Subcutaneous adipose tissue (tissue), 4 donors: Measurements from ENCODE around the gene CYP2C18. TPM values are rescaled to one million over a fixed set of nuclear protein-coding genes. Genes with fewer than 3 reads are reported as not detected.

Experiments used
- total RNA-seq, 4 donors: library from RNA; depleted of rRNA; stranded (reverse); fragments of >200 nt; gene quantifications; one replicate each; pipeline ENCODE4 v1.1.0, GENCODE V29; 2016
- TF ChIP-seq, protein P1 (sequence below): fragments of 450-650 bp; IDR thresholded peaks from one replicate; pipeline ENCODE4 v1.5.1; 2016; ENCODE audit warnings: low read depth, mild to moderate bottlenecking, control low read depth, antibody characterized with exemption, moderate library complexity

The CYP2C18 gene
- not detected for total RNA-seq

GRCh38 chr10:94683214-94684054 is at the start of gene CYP2C18:
Gene CYP2C18, plus strand, starts transcription at chr10:94683729. Its CDS starts 91 bp downstream, at chr10:94683820.
- TF ChIP-seq, protein P1, sequence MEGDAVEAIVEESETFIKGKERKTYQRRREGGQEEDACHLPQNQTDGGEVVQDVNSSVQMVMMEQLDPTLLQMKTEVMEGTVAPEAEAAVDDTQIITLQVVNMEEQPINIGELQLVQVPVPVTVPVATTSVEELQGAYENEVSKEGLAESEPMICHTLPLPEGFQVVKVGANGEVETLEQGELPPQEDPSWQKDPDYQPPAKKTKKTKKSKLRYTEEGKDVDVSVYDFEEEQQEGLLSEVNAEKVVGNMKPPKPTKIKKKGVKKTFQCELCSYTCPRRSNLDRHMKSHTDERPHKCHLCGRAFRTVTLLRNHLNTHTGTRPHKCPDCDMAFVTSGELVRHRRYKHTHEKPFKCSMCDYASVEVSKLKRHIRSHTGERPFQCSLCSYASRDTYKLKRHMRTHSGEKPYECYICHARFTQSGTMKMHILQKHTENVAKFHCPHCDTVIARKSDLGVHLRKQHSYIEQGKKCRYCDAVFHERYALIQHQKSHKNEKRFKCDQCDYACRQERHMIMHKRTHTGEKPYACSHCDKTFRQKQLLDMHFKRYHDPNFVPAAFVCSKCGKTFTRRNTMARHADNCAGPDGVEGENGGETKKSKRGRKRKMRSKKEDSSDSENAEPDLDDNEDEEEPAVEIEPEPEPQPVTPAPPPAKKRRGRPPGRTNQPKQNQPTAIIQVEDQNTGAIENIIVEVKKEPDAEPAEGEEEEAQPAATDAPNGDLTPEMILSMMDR, result no peak

DNA sequence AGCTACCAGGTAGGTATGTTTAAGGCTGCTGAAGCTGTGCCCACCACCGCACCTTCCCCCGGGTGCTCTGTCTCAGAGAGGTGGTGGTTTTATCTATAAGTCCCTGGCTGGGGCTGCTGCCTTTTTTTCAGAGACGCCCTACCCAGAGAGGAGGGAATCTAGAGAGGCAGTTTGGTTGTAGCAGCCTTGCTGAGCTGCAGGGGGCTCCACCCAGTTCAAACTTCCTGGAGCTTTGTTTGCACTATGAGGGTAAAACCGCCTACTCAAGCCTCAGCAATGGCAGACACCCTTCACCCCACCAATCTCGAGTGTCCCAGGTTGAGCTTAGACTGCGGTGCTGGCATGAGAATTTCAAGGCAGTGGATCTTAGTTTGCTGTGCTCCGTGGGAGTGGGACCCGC is 43.6 kb upstream of the CYP2C18 start:
- TF ChIP-seq, protein P1, result no peak

GRCh38 chr10:94640562-94640961 is 43.0 kb upstream of the CYP2C18 start:
- TF ChIP-seq, protein P1, result no peak

- TF ChIP-seq, protein P1, result no peak
Observed at GRCh38 chr10:94641480-94641879, 42.0 kb upstream of the CYP2C18 start.

DNA sequence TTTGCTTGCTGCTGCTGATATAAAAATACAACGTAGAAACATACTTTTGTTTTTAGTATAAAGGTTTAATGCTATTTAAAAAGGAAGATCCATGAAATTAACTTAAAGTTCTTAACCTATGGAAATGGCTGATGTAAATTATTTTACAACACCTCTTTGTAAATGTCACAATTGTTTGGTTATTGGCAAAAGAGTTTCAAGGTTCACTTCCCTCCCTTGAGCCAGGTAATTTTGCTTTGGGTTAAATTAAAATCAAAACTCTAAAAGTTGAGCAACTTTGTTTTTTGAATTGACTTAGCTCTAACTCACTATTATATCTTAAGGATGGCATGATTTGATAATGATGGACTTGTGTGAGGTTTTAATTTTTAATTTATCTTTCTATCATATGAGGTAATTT is 39.2 kb upstream of the CYP2C18 start:
- TF ChIP-seq, protein P1, result no peak

DNA sequence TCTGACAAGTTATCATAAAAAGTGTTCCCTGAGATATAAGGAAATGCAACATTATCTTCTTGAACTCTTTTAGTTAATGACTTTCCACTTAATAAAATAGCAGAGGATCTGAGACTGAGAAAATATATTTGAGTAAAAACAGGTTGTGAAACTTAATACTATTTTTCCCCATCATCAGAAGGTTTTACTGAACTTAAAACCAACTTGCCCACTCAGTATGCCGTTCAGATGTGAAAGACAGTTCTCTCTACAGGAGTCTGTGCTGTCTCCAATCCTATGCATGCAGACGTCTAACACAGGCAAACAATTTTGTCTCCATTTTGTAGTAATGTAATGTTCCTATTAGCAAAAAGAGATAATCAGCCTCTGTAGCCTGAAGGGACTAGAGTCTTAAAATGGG is 38.2 kb upstream of the CYP2C18 start:
- TF ChIP-seq, protein P1, result no peak

- TF ChIP-seq, protein P1, result no peak
Observed at GRCh38 chr10:94666391-94667102, 17.0 kb upstream of the CYP2C18 start.
